SK-N-MC (cell line): Measurements from ENCODE around the gene NCKAP5.

Source experiments
- EZH2 ChIP-seq: fragments of 200-600 bp; sonication (generic); IDR thresholded peaks from one replicate; pipeline ENCODE4 v1.6.1; 2017; ENCODE audit warnings: antibody characterized with exemption
- FOXP2 ChIP-seq: optimal IDR thresholded peaks from 2 replicates; pipeline ENCODE3; 2011; ENCODE audit warnings: mild to moderate bottlenecking, moderate library complexity; ENCODE audit not compliant: insufficient read depth; ENCODE audit errors: extremely low read length, control extremely low read depth
- POLR2AphosphoS5 ChIP-seq: IDR thresholded peaks from 2 replicates; pipeline ENCODE4 v1.6.1; 2012; ENCODE audit warnings: mild to moderate bottlenecking, low read depth, low read length, borderline replicate concordance

GRCh38 chr2:132937629-132938028 is 630.6 kb downstream of the NCKAP5 start:
- TF ChIP-seq POLR2AphosphoS5 (no peak), FOXP2 (peak; percentile 92), EZH2 (no peak)
